M059J (cell line): ENCODE data around the gene GOLGA6L7. TPM values are rescaled to one million over a fixed set of nuclear protein-coding genes. Genes with fewer than 3 reads are reported as not detected.
A peak's percentile ranks its signal among the peaks of the same experiment; 100 is the strongest.
"Not testable (repeated sequence)": the region's sequence is repeated elsewhere in the genome, so short reads cannot be mapped to it uniquely, and the experiment has no call there.

Source experiments
- DNase-seq: peaks from one replicate; pipeline ENCODE4 v3.0.0-alpha.2; 2012; ENCODE audit warnings: low read depth
- total RNA-seq: library from RNA; depleted of rRNA; stranded (reverse); fragments of >200 nt; shearing (Covaris generic); gene quantifications from 2 replicates; pipeline ENCODE4 v1.2.3, GENCODE V29; 2014; rRNA removed

Gene GOLGA6L7
- total RNA-seq, result not detected in 2 replicates

- DNase-seq, result not testable (repeated sequence)
These were observed at the start of gene GOLGA6L7 for GRCh38 chr15:28848521-28848920. Gene GOLGA6L7 (minus strand): TSS chr15:28848644. CDS start chr15:28848549, 95 bp downstream.

GRCh38 chr15:28897861-28898585, 49.6 kb upstream of the GOLGA6L7 start:
- DNase-seq, result no peak

DNA sequence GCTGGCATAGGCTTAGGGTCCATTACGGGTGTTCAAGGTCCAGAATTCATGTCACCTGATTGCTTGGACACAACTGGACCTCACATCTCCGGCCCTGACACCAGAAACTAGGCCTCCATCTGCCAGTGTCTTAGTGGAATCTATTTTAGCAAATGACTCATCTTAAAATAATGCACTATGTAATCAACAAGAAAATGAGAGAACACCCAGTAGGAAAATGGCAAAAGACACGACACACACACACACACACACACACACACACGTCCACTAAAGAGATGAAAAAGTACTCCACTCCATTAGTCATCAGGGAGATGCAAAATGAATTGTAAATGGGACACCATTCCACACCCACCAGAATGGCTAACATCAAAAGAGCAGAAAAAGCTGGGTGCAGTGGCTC, 48.5 kb upstream of the GOLGA6L7 start:
- peak; percentile 85 for DNase-seq

GRCh38 chr15:28895566-28895965, 47.1 kb upstream of the GOLGA6L7 start:
- DNase-seq, result no peak

GRCh38 chr15:28895146-28895545, 46.7 kb upstream of the GOLGA6L7 start:
- DNase-seq, result no peak

GRCh38 chr15:28894631-28895030, 46.2 kb upstream of the GOLGA6L7 start:
- DNase-seq, result no peak

DNA sequence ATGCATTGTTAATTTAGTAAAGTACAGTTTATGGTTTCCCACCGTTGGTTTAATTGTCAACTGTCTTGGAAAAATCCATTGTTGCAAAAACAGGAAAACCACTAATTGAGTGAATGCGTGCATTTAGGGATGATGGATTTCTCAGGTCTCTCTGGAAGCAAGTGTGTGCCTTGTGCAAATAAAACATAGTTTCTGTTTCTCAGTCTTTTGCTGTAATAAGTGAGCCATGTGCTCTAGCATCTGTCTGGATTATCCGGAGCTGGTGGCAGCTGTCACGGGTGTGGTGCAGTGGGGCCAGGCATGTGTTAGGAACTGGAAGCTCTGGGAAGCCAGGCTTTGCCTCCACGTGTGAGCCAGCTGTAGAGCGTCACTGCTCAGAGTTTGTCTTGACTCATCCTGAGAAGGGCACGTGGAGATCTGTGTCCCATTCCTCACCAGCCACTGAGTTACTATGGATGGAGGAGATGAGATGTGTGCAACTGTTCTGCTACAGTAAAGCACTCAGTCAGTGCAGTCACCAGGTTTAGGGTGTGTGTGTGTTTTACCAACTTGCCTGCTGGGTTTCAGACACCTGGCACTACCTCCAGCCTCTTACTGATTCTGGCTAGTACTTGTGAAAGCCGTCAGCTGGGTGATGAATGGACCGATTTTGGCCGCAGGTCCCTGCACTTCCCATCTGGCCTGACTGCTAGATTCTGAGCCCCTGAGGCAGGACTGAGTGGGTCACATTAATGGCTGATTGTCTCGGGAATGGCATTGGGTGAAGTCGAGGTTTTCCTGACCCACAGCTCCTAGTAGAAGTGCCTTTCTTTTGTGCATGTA, 44.6 kb upstream of the GOLGA6L7 start:
- DNase-seq, result peak; percentile 58

DNA sequence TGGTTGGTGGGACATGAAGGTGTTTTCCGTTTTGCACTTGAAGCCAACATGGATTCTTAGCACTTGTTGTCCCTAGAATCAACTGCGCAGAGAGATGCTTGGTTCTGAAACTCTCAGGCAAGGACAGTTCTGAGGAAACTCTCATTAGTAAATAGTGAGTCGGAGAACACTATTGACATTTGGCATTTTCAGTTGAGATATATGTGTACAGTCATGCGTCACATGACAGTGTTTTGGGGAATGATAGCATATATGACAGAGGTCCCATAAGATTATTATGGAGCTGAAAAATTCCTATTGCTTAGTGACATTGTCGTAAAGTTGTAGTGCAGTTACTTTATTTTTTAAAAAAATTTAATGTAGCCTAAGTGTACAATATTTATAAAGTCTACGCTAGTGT, 43.1 kb upstream of the GOLGA6L7 start:
- no peak for DNase-seq

GRCh38 chr15:28890711-28891495, 42.5 kb upstream of the GOLGA6L7 start:
- DNase-seq, result peak; percentile 13

DNA sequence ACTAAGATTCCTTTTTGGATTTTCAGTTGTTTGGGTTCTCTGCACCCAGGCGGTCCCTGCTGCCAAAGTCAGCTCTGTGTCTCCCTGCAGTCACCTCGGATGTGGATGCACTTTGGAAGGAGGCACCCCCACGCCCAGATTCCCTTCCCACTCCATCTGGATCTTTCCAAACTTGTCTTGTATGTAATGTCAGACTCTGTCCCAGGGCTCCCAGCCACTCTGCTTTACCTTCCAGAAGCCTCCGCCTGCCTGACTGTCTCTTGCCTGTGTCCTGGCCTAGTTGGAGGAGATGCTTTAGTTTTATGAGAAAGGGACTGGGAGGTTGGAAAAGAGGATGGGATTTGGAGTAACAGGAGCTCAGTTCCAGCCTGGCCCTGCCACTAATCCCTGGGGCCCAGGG, 41.8 kb upstream of the GOLGA6L7 start:
- not testable (repeated sequence) for DNase-seq

DNA sequence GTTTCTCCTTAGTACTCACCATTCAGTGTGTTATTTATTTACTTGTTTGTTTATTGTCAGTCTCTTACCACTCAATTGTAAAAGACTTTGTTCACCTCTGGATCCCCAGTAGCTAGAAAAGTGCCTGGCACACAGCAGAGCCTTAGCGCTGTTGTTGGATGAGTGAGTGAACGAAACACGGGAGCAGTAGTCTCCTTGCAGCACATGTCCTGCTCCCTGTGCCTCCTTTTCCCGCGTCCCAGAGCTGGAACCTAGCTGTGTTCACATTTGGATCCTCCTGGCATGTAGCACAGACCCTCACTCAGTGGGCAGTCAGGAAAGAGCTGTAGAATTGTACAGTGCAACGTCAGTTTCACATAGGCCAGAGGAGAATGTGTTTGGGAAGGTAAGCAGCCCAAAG, 41.4 kb upstream of the GOLGA6L7 start:
- not testable (repeated sequence) for DNase-seq

- no peak for DNase-seq
These were observed 40.9 kb upstream of the GOLGA6L7 start for GRCh38 chr15:28889346-28889745.

DNA sequence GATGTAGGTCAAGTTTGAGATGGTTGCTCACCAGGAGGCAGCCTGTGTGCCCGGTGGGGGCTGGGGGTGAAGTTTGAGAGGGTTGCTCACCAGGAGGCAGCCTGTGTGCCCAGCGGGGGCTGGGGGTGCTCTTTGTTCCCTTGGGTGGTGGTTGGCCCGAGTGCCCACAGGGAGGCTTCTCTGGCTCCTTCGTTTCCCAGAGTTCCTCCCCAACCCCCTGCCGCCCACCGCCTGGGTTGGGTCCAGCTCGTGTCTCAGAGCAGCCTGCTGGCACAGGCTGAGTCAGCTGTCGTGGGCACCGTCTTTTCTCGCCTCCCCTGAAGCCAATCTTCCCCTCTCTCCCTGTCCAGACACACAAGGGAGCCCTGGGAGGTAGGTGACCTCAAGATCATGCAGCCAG, 40.5 kb upstream of the GOLGA6L7 start:
- peak; percentile 34 for DNase-seq

DNA sequence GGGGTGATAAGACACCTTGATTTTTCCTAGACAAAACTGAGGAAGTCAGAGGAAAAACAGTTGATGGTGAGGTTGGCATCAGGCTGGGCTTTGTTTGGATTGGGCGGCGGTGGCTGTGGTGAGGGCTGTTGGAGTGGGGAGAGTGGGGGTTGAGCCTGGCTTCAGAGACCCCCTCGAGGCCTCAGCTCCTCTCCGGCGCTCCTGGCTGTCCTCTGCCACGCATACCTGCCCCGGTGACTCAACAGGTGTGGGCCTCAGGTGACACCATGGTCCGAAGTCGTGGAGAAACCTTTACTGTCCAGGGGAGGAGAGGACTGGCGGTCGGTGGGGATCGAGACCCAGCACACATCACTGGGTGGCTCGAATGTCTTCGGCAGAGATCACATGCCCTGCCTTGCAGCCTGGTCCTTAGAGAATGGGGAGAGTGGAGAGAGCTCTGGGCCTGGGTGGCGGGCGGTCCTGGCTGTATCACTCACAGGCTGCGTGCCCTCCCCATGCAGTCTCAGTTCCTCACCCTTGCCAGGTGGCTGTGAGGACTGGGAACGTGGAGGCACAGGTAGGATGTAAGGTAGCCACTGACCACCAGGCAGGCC, 40.0 kb upstream of the GOLGA6L7 start:
- no peak for DNase-seq

GRCh38 chr15:28887339-28888174, 39.1 kb upstream of the GOLGA6L7 start:
- DNase-seq, result no peak

DNA sequence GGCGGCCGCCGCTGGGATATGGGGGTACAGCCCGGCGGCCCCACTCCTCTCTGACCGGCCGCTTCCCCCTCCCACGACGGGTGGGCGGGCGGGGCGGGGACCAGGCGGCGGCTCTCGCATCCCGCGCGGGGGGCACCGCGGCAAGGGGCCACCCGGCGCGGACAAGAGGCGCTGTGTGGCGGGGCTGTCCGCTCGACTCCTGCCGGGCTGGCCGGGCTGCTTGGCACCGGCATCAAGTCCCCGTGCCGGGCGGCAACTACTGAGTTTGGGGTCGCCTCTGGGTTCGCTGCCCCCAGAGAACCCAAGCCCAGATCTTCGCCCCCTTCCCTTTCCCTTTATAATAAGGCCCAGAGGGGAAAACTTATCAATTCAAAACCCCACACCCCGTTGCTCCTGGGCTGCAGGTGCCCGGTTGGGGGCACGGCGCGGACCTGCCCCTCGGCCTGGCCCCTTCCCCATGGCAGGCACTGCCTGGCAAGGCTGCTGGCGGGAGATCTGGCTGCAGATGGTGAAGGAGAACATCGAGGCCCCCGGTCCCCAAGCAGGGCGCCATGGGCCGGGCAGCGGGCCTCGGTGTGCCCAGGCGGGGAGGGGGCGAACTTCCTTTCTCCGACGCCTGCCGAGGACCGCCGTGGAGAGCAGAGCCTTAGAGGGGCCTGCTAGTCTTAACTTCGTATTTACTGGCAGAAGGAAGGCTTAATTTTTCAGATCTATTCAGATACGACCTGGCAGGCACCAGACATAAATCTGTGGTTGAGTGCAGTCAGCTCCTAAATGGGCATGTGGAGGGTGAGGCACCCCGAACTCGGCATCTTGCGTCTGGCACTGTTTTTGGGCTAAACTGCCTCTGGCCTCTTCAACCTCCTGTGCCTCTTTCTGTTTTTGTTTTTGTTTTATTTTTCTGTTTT, 38.2 kb upstream of the GOLGA6L7 start:
- peak; percentile 10 for DNase-seq

- peak; percentile 24 for DNase-seq
These were observed 37.4 kb upstream of the GOLGA6L7 start, which contains the start of gene APBA2 for GRCh38 chr15:28885630-28886430. Gene APBA2 (plus strand): TSS chr15:28885974. CDS start chr15:29053885, 167,911 bp downstream.

GRCh38 chr15:28885128-28885629, 36.7 kb upstream of the GOLGA6L7 start:
- no peak for DNase-seq
